NCI-H2107 treated with DMSO at 0.1 percent for 48 hours (cell line): ENCODE measurements around the gene EMILIN3.
A peak's percentile ranks its signal among the peaks of the same experiment; 100 is the strongest.

Source experiments
- DNase-seq: peaks from one replicate; lab custom pipeline; 2025; ENCODE audit not compliant: unreplicated experiment; lab: John Stamatoyannopoulos, UW

Gene EMILIN3, protein sequence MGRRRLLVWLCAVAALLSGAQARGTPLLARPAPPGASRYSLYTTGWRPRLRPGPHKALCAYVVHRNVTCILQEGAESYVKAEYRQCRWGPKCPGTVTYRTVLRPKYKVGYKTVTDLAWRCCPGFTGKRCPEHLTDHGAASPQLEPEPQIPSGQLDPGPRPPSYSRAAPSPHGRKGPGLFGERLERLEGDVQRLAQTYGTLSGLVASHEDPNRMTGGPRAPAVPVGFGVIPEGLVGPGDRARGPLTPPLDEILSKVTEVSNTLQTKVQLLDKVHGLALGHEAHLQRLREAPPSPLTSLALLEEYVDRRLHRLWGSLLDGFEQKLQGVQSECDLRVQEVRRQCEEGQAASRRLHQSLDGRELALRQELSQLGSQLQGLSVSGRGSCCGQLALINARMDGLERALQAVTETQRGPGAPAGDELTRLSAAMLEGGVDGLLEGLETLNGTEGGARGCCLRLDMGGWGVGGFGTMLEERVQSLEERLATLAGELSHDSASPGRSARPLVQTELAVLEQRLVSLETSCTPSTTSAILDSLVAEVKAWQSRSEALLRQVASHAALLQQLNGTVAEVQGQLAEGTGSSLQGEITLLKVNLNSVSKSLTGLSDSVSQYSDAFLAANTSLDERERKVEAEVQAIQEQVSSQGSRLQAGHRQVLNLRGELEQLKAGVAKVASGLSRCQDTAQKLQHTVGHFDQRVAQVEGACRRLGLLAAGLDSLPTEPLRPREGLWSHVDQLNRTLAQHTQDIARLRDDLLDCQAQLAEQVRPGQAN

DNA sequence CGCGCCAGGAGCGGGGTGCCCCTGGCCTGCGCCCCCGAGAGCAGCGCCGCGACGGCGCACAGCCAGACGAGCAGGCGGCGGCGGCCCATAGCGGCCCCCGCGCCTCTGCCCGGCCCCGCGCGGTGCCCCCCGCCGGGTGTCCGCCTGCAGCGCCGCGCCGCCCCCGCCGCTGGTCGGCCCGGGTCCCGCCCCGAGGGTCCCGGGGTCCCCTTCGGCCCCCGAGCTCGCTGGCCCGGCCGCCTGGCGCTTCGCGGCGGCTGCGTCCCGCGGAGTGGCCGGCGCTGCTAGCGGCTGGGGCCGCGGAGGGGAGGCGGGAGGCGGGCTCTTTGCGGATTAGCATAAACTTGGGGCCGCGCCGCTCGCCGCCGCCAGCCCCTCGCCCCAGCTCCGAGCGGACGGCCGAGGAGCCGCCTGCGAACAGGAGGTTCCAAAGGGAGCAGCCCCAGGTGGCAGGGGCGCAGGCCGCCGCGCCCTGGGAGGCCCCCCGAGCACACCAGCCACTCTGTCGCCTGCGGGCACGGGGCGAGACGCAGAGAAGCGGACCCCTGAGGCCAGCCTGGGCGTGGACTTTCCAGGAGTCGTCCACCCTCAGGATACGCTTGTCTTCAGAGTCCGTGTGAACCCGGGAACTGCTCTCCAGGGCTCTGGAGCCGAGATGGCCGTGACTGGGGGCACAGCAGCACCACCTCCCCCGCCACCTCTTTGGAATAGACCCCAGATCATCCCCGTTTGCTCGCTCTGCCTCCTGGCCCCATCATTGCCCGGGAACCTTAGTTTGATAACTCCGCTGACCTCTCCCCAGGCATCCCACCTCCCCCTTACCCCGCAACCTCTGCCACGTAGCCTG, at the start of gene EMILIN3:
Gene EMILIN3, minus strand, starts transcription at position 273 of the 847 bp plus-strand sequence. Its CDS starts 184 bp downstream, at position 89.
- no peak for DNase-seq

DNA sequence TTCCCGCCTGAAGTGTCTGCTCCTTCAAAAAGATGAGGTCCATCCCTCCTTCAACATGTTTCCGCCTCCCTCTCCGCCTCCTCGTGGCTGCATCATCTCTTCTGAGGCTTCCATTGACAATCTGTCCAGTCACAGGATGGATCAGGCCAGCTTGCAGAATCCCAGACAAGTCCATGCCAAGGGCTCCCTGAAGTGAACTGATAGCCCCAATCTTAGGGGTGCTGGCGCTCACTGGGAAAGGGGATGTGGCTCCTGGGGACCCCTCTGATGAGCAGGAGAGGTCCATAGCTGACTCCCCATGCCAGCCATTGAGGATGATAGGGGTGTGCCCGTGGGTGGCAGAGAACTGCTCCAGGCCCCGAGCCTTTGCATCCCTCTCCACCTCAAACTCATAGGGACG, 48.6 kb upstream of the EMILIN3 start:
- DNase-seq = no peak

DNA sequence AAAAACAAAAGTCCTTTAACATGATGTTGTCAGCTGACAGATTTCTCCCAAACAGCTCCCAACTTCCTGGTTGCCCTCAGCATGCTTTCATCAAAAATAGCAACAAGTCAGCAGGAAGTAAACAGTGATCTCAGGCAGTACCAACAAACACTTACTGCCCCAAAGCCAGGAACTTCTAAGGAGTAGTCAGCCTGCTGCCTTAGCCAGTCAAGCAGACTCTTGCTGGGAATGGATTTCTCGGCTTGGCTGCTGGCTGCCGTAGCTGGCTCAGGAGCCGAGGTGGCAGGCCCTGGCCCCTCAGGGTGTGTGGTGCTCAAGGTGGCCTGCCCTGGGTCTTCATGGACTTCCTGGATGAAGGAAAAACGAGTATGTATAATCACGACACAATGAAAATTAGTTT, 46.6 kb upstream of the EMILIN3 start:
- DNase-seq = no peak

DNA sequence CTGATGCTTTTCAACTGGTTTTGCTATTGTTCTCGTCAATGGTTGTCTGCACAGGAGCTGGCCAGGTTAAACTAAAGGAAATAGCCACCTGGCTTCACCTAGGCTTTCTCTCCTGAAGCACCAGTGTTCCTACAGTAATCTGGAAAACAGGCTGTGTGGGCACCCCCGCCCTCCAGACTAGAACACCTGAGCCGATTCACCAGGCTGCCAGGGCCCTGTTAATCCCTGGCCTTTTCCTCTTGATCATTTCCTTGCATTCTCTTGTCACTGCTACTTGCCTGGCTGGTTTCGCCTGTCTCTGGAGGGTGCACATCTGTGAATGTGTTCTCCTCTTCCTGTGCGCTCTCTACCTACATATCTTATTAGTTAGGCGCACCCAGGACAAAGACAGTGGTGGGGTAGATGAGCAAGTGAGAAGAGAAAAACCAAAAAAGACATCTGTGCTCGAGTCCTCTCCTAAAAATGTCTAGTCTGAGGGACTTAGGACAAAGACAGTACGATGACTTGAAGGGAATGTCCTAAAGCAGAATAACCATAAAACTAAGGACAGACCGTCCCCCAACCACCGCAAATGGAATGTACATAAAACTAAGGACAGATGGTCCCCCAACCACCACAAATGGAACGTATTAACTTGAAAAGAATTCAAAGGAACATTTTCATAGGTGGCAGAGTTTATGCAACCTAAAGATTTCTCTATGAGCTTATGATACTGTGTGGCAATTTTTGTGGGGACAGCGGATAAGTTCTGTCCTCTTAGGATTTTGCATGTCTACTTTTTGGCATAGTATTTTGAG, 45.9 kb upstream of the EMILIN3 start:
- no peak for DNase-seq

DNA sequence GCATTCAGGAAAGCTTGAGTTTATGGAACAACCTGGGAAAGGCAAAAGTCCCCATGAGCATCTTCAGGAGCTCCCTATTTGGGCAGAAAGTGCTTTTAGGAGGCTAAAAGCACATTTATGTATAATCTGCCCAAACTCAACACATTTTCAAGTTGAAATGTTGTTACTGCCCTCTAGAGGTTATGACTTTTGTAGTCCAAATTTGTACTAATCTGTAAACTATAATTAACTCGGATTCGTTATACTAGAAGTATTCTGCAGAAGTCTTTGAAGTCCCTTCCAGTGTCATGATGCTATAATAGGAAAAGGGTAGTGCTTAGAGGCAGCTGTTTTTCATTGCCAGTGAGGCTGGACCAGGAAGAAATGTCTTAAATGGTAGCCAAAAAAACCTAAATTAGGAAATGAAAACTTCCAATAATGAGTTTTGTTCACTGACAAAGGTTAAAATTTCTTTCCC, 44.8 kb upstream of the EMILIN3 start:
- no peak for DNase-seq

DNA sequence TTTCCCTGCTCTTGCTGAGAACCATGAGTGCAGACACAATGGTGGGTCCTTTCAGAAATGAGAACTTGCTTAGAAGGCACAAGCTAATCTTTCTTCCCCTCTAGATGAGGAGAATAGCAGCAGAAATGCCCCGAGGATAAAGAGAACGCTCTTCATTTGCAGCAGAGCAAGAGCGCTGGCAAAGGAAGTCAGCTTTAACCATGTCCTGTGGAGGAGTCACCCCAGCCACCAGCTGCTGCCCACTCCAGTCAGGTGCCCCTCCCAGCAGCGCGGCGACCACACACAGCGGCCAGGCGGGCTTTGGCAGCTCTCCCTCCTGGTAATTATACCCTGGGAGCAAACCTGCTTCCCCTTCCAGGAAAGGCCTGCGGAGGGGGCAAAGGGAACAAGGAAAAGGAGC, 42.4 kb upstream of the EMILIN3 start:
- no peak for DNase-seq

DNA sequence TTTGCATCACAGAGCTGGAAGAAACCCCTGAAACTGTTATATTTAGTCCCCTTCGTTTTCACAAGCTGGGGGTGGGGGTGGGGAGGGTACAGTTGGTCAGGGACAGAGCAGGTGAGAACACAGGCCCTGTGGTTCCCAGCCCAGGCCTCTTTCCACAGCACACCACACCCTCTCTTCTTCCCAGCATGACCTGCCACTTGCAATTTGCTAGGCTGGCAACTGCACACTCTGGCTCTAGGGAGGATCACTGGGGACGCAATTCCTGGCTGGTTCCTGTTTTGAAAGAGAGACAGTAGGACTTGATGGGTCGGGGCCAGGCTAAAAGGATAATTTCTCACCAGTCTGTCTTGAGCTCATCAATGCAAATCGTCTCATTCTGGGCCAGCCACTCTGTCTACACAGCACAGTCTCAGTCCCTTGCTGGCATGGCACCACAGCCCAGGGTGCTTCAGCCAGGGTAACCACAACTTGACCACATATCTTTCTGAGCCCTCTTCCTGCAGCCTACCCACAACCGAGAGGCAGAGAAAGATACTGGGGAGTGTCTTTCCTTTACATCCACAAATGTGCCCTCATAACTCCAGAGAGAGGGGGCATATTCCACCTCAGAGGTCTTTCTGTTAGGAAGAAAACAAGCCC, 41.7 kb upstream of the EMILIN3 start:
- no peak for DNase-seq

DNA sequence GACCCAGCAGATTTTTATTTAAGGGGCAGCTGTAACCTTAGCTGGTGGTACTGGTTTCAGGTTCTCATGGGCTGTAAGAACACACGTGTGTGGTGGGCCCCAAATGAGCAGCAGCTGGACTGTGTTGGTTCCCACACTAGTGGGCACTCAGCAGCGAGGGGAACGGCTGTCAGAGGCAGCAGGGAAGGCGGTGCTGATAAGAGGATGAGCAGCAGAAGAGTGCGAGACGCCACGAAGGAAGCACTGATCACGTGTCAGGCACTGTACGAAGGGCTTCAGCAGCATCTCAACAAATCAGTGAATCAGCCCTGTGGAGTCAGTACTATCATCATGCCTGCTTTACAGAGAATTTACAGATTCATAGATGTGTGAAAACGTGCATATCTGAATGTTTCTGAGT, 41.0 kb upstream of the EMILIN3 start:
- DNase-seq = no peak

DNA sequence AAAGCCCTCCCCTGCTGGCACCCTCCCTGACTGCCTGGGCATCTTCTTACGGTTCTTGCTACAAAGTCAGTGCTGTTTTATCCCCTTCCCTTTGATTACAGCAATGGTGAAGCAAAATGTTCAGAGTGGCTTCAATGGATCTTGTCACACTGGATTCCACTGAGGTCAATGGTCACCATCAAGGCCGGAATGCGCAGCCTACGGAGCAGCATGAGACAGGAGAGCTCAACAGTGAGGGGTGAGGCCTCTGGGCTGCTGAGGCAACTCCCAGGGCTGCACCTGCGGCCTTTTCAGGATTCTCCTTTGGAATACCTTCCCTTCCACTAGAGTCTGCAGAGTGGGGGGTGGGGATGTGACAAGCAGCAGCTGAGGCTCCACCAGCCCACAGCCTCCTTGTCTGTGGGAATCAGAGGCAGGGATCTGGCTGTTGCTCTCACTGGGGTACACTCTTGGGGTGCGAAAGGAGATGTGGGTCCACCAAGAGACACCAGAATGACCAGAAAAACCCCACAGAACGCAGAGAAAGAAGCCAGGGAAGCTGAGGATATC, 40.4 kb upstream of the EMILIN3 start:
- DNase-seq = no peak

DNA sequence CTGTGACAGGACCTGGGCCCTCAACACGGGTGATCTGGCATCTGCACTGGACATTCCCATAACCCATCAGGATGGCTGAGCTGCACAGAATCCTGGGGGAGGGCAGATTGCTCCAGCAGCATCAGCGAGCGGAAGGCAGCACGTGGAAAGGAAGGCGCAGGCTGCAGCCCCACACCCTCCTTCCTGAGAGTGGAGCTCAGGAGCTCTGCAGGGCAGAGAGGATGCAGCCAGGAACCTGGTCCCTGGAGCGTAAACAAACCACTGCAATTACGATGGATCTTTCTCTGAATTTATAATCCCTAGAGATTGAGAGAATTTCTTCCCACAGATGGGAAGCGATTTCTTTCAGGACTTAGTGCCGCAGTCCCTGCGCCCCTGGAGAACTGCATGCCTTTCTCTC, 39.7 kb upstream of the EMILIN3 start:
- DNase-seq = no peak

DNA sequence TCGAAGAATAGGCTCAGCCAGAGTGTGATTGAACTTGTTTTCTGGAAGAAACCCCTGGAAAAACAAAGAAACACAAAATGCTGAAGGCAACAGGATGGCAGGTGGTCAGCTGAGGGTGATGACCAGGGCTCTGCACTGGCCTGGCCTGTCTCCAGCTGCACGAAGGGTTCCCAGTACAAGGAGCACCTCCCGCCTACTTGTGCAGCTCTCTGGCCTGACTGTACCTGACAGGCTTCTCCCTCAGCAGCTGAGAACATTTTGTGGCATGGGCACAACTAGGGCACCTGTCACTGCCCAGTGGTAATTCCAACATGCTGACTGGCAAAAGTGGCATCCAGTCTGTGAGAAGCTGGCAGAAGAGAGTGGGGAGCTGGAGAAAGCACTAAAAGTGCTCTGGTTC, 38.8 kb upstream of the EMILIN3 start:
- DNase-seq = no peak

DNA sequence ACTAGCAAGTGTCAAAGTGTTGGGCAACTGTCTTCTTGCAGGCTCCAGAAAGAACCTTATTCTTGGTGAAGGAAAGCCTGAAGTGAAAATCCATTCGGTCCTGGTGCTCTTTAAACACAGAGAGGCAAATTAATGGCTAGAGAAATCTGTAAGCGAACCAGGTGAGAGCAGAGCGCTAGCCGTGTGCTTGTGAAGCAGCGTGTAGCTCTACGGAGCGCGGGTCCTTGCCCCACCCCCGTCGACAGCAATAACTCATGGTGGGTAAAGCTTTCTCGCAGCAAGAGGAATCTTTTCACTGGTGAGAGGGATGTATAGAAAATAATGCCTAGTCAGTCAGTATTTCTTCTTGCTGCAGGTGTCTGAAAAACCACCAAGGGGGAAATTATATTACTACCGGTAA, 37.0 kb upstream of the EMILIN3 start:
- no peak for DNase-seq

DNA sequence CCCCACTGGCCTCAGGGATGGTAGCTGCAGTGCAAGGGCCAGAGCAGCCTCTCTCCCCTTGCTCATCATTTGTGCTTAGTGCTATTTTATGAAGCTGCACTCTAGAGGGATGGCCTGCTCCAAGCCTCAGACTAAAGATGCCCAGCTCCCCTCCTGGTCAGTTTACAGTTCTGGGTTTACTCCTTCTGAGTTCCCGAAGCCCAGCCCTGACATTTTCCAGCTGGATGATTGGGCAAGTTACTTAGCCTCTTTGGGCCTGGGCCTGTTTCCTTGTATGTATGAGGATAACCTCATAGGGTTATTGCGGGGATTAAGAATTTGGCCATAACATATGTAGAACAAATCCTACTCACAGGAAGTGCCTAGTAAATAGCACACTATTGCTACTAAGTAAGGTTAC, 31.8 kb upstream of the EMILIN3 start:
- DNase-seq = no peak

DNA sequence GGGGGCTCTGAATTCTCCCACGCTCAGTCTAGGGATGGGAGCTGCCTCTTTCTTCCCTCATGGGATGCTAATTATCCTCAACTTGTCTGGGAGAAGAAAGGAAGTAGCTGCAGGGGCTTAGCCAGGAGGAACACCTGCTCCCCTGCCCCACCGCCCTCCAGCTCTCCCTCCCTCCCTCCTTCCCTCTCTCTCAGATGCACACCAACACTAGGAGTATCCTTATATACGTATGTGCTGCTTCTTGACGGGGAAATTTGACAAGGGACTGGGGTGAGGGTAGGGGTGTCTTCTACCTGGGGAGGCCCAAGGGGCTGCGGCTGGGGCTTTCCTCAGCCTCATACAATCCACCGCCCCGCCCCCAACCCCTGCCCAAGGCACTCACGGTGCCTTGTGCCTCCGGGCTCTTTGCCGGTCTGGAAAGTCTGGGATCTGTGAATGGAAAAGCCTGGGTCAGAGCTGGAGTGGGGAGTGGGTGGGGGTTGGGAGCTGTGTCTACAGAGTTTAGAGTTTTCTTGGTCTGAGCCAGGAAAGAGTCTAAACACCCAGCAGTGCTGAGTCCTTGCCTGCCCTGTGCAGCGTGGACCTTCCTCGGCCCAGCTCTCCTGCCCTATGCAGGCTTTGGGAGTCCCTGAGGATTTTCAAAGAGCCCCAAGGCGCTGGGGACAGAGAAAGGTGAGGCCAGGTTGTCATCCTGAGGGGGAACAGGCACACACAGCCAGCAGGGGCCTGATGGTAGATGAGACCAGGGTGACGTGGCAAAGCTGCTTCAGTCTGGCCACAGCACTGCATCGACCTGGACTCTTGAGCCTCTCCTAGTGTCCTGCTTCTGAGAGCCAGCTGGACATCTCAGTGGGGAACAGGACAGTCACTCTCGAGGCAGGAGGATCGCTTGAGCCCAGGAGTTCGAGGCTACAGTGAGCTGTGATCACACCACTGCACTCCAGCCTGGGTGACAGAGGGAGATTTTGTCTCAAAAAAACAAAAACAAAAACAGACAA, 29.3 kb upstream of the EMILIN3 start:
- DNase-seq = peak; percentile 3

DNA sequence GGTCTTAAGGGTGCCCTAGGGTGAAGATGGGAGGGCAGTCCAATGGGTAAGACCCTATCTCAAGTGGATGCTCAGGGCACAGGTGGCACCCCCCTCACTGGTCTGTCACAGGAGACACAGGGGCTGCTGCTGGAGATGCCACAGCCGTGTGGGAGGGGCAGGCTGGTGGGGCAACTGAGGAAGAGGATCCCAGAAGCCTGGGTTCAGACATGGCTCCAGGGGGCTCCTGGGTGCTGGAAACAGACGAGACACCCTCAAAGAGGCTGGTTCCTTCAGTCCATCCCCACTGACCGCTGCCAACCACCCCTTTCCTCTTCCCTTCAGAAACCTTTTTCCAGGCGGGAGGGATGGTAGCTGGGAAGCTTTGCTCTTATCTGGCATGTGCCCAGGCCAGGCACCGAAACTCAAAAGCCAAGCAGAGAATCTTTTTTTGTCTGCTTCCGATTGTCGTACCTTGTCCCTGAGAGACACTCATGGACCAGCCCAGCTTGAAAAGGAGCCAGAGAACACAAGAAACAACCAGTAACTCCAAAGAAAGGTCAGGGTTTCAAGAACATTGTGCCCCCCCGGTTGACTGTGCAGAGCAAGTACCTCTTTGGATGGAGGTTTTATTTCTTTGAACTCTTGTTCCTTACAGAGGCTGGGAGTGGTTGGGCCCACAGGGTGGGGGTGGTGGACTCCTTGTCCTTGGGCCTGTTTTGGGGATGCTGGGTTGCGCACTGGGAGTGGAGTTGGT, 28.5 kb upstream of the EMILIN3 start:
- no peak for DNase-seq

DNA sequence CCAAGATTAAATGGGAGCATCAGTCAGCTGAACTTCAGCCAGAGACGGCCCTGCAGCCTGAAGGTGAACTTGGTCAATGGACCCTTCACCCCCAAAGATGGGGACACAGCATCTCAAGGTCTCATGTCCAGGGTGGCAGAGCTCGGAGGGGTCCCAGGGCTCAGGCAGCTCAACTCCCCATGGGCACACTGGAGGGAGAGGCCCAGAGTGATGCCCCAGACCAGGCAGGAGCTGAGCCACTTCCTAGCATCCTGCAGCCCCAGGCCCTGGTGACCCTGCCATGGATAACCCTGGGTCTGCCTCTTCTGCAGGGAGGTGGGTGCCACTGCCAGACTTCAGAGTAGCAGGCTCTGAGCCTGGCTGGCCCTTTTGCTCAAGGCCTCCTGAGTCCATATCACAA, 27.5 kb upstream of the EMILIN3 start:
- DNase-seq = no peak

DNA sequence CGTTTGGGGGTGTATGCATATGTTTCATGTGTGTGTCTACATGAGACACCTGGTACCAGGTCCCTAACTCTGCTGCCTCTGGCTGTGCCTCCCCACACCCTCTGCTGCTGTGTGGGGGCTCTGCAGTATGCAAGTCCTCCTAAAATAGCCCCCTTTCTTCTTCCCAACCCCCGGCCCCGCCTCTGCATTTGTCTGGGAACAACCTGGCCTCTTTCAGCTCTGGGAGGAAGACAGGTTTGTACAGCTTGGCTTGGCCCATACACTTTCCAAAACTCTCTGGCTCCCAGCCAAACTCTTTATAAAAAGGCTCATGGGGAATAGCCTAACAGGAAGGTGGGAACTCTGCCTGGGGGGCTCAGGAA, 27.1 kb upstream of the EMILIN3 start:
- DNase-seq = no peak
